ENCODE measurements around the gene AMOTL2. TPM values are rescaled to one million over a fixed set of nuclear protein-coding genes. Genes with fewer than 3 reads are reported as not detected.

Gene AMOTL2
- total RNA-seq, 4 donors from 2014 or later, result 49.4 to 87.5 (median 61.4) TPM

DNA sequence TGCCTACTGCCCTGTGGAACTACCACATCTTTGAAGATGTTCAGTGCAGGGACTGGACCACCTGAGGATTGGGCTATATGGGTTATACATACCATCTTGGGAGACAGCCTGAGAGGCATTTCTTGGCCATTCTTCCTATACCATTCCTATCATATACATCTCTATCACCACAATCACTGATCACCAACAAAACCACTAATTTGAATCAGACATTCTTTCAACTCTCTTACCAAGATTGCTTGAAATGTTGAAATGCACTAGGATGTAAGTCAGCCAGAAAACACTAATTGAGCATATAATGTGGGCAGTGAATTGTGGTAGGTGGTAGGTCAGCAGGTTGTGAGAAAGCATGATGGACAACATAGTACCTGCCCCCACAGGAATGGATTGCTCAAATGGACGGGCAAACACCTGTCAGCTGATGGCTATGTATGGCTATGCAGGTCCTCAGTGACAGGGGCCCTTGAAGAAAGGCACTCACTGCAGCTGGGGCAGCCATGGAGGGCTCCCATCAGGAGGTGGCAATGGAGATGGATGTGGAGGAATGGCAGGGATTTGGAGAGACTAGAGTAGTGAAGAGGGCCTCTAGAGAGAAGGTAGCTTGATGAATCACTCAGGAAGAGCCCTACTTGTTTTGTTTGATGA is 49.1 kb downstream of the AMOTL2 start:
- TF ChIP-seq, protein P1, sequence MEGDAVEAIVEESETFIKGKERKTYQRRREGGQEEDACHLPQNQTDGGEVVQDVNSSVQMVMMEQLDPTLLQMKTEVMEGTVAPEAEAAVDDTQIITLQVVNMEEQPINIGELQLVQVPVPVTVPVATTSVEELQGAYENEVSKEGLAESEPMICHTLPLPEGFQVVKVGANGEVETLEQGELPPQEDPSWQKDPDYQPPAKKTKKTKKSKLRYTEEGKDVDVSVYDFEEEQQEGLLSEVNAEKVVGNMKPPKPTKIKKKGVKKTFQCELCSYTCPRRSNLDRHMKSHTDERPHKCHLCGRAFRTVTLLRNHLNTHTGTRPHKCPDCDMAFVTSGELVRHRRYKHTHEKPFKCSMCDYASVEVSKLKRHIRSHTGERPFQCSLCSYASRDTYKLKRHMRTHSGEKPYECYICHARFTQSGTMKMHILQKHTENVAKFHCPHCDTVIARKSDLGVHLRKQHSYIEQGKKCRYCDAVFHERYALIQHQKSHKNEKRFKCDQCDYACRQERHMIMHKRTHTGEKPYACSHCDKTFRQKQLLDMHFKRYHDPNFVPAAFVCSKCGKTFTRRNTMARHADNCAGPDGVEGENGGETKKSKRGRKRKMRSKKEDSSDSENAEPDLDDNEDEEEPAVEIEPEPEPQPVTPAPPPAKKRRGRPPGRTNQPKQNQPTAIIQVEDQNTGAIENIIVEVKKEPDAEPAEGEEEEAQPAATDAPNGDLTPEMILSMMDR (IDR thresholded peaks at IDR 0.05), result no peak
- no peak for TF ChIP-seq POLR2A (IDR thresholded peaks at IDR 0.05)
- Histone ChIP-seq H3K36me3 (no peaks in the 10 kb centered on the region), H3K4me1 (peaks cover 5 to 13% of the 10 kb centered on the region in 2 donors)

DNA sequence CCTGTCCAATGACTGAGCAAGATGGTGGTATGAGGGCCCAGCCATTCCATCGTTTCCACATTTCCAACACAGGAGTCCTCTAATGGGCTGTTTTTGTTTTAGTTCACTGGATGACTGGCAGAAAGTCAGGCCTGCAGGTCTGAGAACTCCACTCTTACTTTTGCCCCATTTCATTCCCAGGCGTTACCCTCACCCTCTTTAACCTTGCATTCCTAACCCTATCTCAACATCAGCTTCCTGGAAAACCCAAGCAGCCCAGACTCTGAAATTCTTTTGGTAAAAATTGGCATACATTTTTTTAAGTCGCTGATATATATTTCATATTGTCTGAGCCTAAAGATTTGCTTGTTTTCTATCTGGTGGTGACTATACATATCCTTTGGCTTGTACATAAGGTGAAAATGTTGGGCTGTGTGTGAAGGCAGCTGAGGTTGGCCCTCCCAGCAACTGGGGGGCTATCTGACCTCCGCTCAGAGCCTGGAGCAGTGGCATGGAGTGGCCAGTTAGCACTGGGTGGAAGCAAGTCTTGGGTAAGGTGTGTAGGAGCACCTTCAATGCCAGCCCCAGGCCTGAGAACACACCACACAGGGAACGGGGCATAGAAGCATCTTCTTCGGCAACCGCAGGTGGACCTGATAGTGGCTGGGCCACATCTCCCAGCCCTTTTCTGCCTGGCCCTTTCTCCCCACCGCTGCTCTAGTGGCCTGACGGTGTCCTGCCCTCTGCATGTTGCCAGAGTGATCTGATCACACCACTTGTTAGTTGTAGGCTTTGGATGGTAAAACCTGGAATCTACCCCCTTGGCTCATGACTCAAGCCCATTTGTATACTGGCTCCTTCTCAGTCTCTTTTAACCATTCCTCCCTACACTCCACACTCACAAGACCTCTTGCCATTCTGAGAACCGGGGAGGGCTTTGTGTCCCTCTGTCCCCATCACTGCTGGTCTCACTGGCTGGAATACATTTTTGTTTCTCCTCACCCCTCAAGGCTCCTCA is 50.0 kb downstream of the AMOTL2 start:
- H3K27ac ChIP-seq, result no peak overlapping the region
- H3K4me1 ChIP-seq, result peaks cover 5 to 13% of the 10 kb centered on the region in 2 donors
- intact Hi-C loops (cut with DNase I; ENCODE audit: low total_unique reads), result no loop called here
- H3K27me3 ChIP-seq, result no peaks in the 10 kb centered on the region
- H3K4me3 ChIP-seq, result no peak overlapping the region
- H3K36me3 ChIP-seq, result no peaks in the 10 kb centered on the region
- DNase-seq, result no peak
- no peak for TF ChIP-seq POLR2A (IDR thresholded peaks at IDR 0.05)
- TF ChIP-seq, protein P1 (IDR thresholded peaks at IDR 0.05), result no peak
- H3K9me3 ChIP-seq, result no peaks in the 10 kb centered on the region

More for the DNA sequence above, 49.1 kb downstream of the AMOTL2 start:
- no peaks in the 10 kb centered on the region for H3K9me3 ChIP-seq
- H3K27ac ChIP-seq, result no peak overlapping the region
- H3K27me3 ChIP-seq, result no peaks in the 10 kb centered on the region
- no peak for DNase-seq
- H3K4me3 ChIP-seq, result no peak overlapping the region
- intact Hi-C loops (cut with DNase I; ENCODE audit: low total_unique reads), result no loop called here

DNA sequence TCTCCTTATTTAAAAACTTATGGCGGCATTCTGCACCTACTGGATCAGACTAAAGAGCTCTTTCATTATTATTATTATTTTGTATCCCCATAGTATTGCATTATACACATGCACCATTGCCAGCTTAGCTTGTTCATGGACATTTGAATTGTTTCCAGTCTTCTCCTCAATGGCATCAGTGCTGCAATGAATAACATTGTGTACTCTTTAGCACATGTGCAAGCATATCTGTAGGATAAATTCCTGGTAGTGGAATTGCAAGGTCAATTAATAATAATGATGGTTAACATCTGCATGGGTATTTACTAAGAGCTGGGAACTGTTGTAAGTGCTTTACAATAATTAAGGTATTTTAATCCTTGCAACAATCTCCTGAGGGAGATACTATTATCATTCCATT is 52.0 kb downstream of the AMOTL2 start:
- peaks cover 0 to 9% of the 10 kb centered on the region in 2 donors for H3K4me1 ChIP-seq
- no peaks in the 10 kb centered on the region for H3K36me3 ChIP-seq
- H3K4me3 ChIP-seq, result no peak overlapping the region
- H3K9me3 ChIP-seq, result no peaks in the 10 kb centered on the region
- no peaks in the 10 kb centered on the region for H3K27me3 ChIP-seq
- intact Hi-C loops (cut with DNase I; ENCODE audit: low total_unique reads), result no loop called here
- DNase-seq, result no peak
- TF ChIP-seq, protein P1 (IDR thresholded peaks at IDR 0.05), result no peak
- no peak for TF ChIP-seq POLR2A (IDR thresholded peaks at IDR 0.05)
- H3K27ac ChIP-seq, result no peak overlapping the region

DNA sequence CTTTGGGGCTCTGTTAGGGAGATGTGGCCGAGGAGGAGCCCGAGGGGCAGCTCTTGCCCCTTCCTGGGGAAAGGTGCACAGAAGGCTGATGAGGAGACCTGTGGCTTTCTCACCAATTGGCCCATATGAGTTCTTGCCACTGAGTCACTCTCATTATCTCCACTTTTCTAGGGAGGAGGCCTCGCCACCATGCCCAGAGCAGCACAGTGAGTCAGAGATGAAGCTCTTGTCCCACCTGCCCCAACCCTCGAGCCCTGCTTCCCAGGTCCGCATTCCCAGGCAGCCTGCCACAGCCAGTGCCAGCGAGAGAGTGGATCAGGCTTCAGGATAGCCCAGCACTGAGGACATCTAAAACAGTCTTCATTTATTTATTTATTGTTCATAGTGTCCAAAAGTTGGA is 53.5 kb downstream of the AMOTL2 start:
- no peak for DNase-seq
- TF ChIP-seq, protein P1 (IDR thresholded peaks at IDR 0.05), result no peak
- TF ChIP-seq POLR2A (IDR thresholded peaks at IDR 0.05), result no peak
- intact Hi-C loops (cut with DNase I; ENCODE audit: low total_unique reads), result no loop called here
- no peak overlapping the region for H3K4me3 ChIP-seq
- H3K27me3 ChIP-seq, result no peaks in the 10 kb centered on the region
- H3K27ac ChIP-seq, result no peak overlapping the region
- peaks cover 0 to under 1% of the 10 kb centered on the region in 2 donors for H3K4me1 ChIP-seq
- no peaks in the 10 kb centered on the region for H3K36me3 ChIP-seq
- H3K9me3 ChIP-seq, result no peaks in the 10 kb centered on the region

DNA sequence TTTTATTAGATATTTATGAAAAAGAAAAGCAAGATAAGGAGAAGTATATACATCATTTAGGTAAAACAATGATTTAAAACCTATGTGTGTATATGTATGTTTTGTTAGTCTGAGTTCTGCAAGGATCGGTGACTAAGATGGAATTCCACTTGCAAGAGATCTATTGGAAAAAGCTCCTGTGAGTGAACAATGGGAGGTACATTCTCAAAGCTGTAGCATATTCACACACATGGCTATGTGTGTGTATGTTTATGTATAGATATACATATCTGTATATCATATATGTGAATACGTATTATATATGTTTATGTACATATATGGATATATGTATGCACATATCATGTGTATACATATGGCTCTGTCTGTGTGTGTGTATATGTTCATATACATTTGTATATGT is 54.3 kb downstream of the AMOTL2 start:
- intact Hi-C loops (cut with DNase I; ENCODE audit: low total_unique reads), result no loop called here
- no peaks in the 10 kb centered on the region for H3K36me3 ChIP-seq
- DNase-seq, result no peak
- no peak for TF ChIP-seq POLR2A (IDR thresholded peaks at IDR 0.05)
- peaks cover 0 to 4% of the 10 kb centered on the region in 2 donors for H3K4me1 ChIP-seq
- H3K9me3 ChIP-seq, result no peaks in the 10 kb centered on the region
- no peak overlapping the region for H3K27ac ChIP-seq
- no peak overlapping the region for H3K4me3 ChIP-seq
- no peaks in the 10 kb centered on the region for H3K27me3 ChIP-seq
